KOPT-K1 (cell line): ENCODE results near the gene OR51M1.
"Not testable (repeated sequence)": the region's sequence is repeated elsewhere in the genome, so short reads cannot be mapped to it uniquely, and the experiment has no call there.

Experiments
- H3K27ac ChIP-seq: fragments of 200-600 bp; sonication (generic); 2 replicates; pipeline ENCODE4 v1.5.1; 2016; ENCODE audit warnings: antibody characterized with exemption, mild to moderate bottlenecking, low read depth, low read length; ENCODE audit not compliant: poor library complexity, severe bottlenecking
- H3K36me3 ChIP-seq: fragments of 200-600 bp; sonication (generic); 2 replicates; pipeline ENCODE4 v1.5.1; 2017; ENCODE audit warnings: antibody characterized with exemption, mild to moderate bottlenecking, low read length, moderate library complexity; ENCODE audit not compliant: insufficient read depth
- H3K9me3 ChIP-seq: fragments of 200-600 bp; sonication (generic); 2 replicates; pipeline ENCODE4 v1.5.1; 2017; ENCODE audit warnings: antibody characterized with exemption, low read length, mild to moderate bottlenecking; ENCODE audit not compliant: insufficient read depth, poor library complexity, severe bottlenecking

OR51M1 gene

GRCh38 chr11:5383576-5383975 lies at the start of gene OR51M1:
OR51M1 (plus strand) TSS chr11:5383812; CDS start chr11:5389399, 5,587 bp downstream.
- Histone ChIP-seq H3K9me3 (no peaks in the 10 kb centered on the region), H3K36me3 (no peaks in the 10 kb centered on the region), H3K27ac (no peak within 1 kb of the TSS)

- Histone ChIP-seq H3K9me3 (no peaks in the 10 kb centered on the region), H3K27ac (no peak overlapping the region), H3K36me3 (no peaks in the 10 kb centered on the region)
Observed at GRCh38 chr11:5335170-5335569, 48.4 kb upstream of the OR51M1 start.

- Histone ChIP-seq H3K9me3 (no peaks in the 10 kb centered on the region), H3K27ac (no peak overlapping the region), H3K36me3 (no peaks in the 10 kb centered on the region)
Observed at GRCh38 chr11:5336331-5336730, 47.3 kb upstream of the OR51M1 start.

GRCh38 chr11:5337253-5337652 lies 46.4 kb upstream of the OR51M1 start:
- H3K36me3 ChIP-seq, H3K27ac ChIP-seq, H3K9me3 ChIP-seq: not testable (repeated sequence)

- H3K36me3 ChIP-seq: no peaks in the 10 kb centered on the region
- no peaks in the 10 kb centered on the region for H3K9me3 ChIP-seq
- H3K27ac ChIP-seq: no peak overlapping the region
Observed at GRCh38 chr11:5339771-5340322, 43.8 kb upstream of the OR51M1 start.

GRCh38 chr11:5343474-5344335 lies 39.9 kb upstream of the OR51M1 start, which contains the start of gene OR51B5:
OR51B5 (minus strand) TSS chr11:5343524; CDS start chr11:5343524, 0 bp downstream.
- Histone ChIP-seq H3K36me3 (no peaks in the 10 kb centered on the region), H3K9me3 (no peaks in the 10 kb centered on the region), H3K27ac (no peak within 1 kb of the TSS)

GRCh38 chr11:5345831-5346230 lies 37.8 kb upstream of the OR51M1 start:
- H3K9me3 ChIP-seq: no peaks in the 10 kb centered on the region
- H3K27ac ChIP-seq: no peak overlapping the region
- H3K36me3 ChIP-seq: no peaks in the 10 kb centered on the region

- no peak overlapping the region for H3K27ac ChIP-seq
- no peaks in the 10 kb centered on the region for H3K36me3 ChIP-seq
- H3K9me3 ChIP-seq: no peaks in the 10 kb centered on the region
Observed at GRCh38 chr11:5348551-5349194, 34.9 kb upstream of the OR51M1 start.

GRCh38 chr11:5349550-5349949 lies 34.1 kb upstream of the OR51M1 start:
- Histone ChIP-seq H3K27ac (no peak overlapping the region), H3K9me3 (no peaks in the 10 kb centered on the region), H3K36me3 (no peaks in the 10 kb centered on the region)

GRCh38 chr11:5351208-5351607 lies 32.4 kb upstream of the OR51M1 start, which contains the start of gene OR51B6:
OR51B6 (plus strand) TSS chr11:5351508; CDS start chr11:5351508, 0 bp downstream.
- no peak within 1 kb of the TSS for H3K27ac ChIP-seq
- H3K9me3 ChIP-seq: no peaks in the 10 kb centered on the region
- H3K36me3 ChIP-seq: no peaks in the 10 kb centered on the region

GRCh38 chr11:5356031-5356430 lies 27.6 kb upstream of the OR51M1 start:
- H3K27ac ChIP-seq, H3K36me3 ChIP-seq, H3K9me3 ChIP-seq: not testable (repeated sequence)

- no peaks in the 10 kb centered on the region for H3K36me3 ChIP-seq
- H3K9me3 ChIP-seq: no peaks in the 10 kb centered on the region
- H3K27ac ChIP-seq: no peak overlapping the region
Observed at GRCh38 chr11:5362017-5362625, 21.5 kb upstream of the OR51M1 start.

- no peak overlapping the region for H3K27ac ChIP-seq
- H3K9me3 ChIP-seq: no peaks in the 10 kb centered on the region
- H3K36me3 ChIP-seq: no peaks in the 10 kb centered on the region
Observed at GRCh38 chr11:5363679-5364078, 19.9 kb upstream of the OR51M1 start.

- Histone ChIP-seq H3K9me3 (no peaks in the 10 kb centered on the region), H3K36me3 (no peaks in the 10 kb centered on the region), H3K27ac (no peak overlapping the region)
Observed at GRCh38 chr11:5364214-5364613, 19.4 kb upstream of the OR51M1 start.

GRCh38 chr11:5366365-5366764 lies 17.2 kb upstream of the OR51M1 start:
- H3K36me3 ChIP-seq, H3K27ac ChIP-seq, H3K9me3 ChIP-seq: not testable (repeated sequence)
